Endothelial cell (in vitro differentiated cells): ENCODE data around the gene PDZRN4. TPM values are rescaled to one million over a fixed set of nuclear protein-coding genes. Genes with fewer than 3 reads are reported as not detected.

Experiments
- DNase-seq: peaks from one replicate; pipeline ENCODE4 v3.0.0; 2021; ENCODE audit warnings: low spot score
- H3K27ac Mint-ChIP-seq: one replicate; pipeline ENCODE4 v1.8.0; 2021; ENCODE audit warnings: mixed read lengths, inconsistent platforms; ENCODE audit not compliant: unreplicated experiment
- H3K27me3 Mint-ChIP-seq: one replicate; pipeline ENCODE4 v1.8.0; 2021; ENCODE audit warnings: mild to moderate bottlenecking, moderate library complexity, mixed read lengths, inconsistent platforms; ENCODE audit not compliant: unreplicated experiment
- H3K36me3 Mint-ChIP-seq: one replicate; pipeline ENCODE4 v1.8.0; 2021; ENCODE audit warnings: mild to moderate bottlenecking, low read depth, mixed read lengths, inconsistent platforms; ENCODE audit not compliant: unreplicated experiment
- H3K4me1 Mint-ChIP-seq: one replicate; pipeline ENCODE4 v1.8.0; 2021; ENCODE audit warnings: mild to moderate bottlenecking, mixed read lengths, inconsistent platforms; ENCODE audit not compliant: unreplicated experiment
- H3K4me3 Mint-ChIP-seq: one replicate; pipeline ENCODE4 v1.8.0; 2021; ENCODE audit warnings: mild to moderate bottlenecking, mixed read lengths, inconsistent platforms; ENCODE audit not compliant: unreplicated experiment
- H3K9me3 Mint-ChIP-seq: one replicate; pipeline ENCODE4 v1.8.0; 2021; ENCODE audit warnings: mixed read lengths, inconsistent platforms; ENCODE audit not compliant: unreplicated experiment
- total RNA-seq: library from RNA; stranded (reverse); fragmentation: NEBNext Ultra II Directional; extraction: Animal tissue kit (Norgen Biotek cat#: 25700); gene quantifications from one replicate; pipeline ENCODE4 v1.2.1, GENCODE V29; 2021; ENCODE audit not compliant: unreplicated experiment
- TF ChIP-seq, protein P1 (sequence below): fragments of 200-600 bp; sonication (generic); IDR thresholded peaks from one replicate; pipeline ENCODE4 v1.5.0; 2021; ENCODE audit warnings: antibody characterized with exemption; ENCODE audit not compliant: unreplicated experiment

Gene PDZRN4
- total RNA-seq, 1 donor from 2014 or later: not detected

DNA sequence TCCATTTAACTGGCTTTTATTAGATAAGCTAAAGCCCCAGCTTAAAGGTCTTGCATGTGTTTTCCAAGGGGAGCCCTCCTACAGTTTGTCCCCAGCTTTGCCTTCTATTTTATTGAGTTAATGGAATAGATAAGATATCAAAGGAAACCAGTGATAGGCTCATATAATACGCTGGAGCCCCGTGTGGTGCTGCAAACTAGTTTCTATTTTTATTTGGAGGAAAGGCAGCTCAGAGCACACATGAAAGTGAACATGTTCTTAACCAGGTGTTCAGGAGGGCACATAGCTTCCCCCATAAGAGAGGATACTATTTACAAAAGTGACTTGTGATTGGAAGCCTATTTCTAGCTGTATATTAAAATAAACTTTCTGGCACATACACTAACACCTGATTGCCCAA lies 251.7 kb downstream of the PDZRN4 start:
- Mint-ChIP-seq H3K27ac (no peak overlapping the region), H3K4me1 (peaks cover 4% of the 10 kb centered on the region), H3K27me3 (no peaks in the 10 kb centered on the region), H3K9me3 (no peaks in the 10 kb centered on the region), H3K4me3 (no peak overlapping the region), H3K36me3 (no peaks in the 10 kb centered on the region)
- TF ChIP-seq, protein P1, sequence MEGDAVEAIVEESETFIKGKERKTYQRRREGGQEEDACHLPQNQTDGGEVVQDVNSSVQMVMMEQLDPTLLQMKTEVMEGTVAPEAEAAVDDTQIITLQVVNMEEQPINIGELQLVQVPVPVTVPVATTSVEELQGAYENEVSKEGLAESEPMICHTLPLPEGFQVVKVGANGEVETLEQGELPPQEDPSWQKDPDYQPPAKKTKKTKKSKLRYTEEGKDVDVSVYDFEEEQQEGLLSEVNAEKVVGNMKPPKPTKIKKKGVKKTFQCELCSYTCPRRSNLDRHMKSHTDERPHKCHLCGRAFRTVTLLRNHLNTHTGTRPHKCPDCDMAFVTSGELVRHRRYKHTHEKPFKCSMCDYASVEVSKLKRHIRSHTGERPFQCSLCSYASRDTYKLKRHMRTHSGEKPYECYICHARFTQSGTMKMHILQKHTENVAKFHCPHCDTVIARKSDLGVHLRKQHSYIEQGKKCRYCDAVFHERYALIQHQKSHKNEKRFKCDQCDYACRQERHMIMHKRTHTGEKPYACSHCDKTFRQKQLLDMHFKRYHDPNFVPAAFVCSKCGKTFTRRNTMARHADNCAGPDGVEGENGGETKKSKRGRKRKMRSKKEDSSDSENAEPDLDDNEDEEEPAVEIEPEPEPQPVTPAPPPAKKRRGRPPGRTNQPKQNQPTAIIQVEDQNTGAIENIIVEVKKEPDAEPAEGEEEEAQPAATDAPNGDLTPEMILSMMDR: no peak
- no peak for DNase-seq

DNA sequence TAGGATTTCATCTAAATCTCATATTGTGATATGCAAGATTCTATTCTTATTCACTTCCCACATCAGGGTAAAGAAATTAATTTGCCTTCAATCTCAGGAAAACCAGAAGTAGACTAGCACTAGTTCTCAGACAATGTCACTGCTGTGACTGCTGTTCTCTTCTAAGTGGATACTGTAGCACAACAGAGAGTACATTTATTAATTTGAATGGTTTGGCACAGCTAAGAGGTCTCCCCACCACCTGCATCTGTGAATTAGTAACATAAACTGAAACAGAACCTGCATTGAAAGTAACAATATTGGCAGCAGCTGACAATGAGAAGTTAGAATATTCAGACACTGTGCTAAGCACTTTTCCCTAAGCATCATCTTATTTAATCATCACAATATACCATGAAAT lies 253.1 kb downstream of the PDZRN4 start:
- peaks cover 4% of the 10 kb centered on the region for H3K4me1 Mint-ChIP-seq
- no peaks in the 10 kb centered on the region for H3K9me3 Mint-ChIP-seq
- H3K27me3 Mint-ChIP-seq: no peaks in the 10 kb centered on the region
- no peaks in the 10 kb centered on the region for H3K36me3 Mint-ChIP-seq
- DNase-seq: no peak
- TF ChIP-seq, protein P1: no peak
- no peak overlapping the region for H3K27ac Mint-ChIP-seq
- no peak overlapping the region for H3K4me3 Mint-ChIP-seq

DNA sequence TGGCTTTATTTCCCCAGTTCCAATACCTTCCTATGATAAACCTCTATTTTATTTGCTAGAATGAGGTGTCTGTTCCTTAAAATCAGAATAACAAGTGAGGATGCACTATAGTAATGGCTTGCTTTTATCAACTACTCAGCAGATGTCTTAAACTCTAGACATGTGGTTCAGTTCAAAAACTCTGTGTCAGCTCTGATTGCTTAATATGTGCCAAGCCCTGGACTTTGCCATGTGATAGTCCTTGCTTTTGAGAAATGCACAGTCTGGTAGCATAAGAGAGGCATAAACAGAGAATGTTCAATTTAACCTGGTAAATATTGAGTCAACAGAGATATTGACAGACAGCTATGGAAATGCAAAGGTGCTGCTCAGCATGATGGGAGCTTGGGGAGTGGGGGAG lies 254.8 kb downstream of the PDZRN4 start:
- H3K36me3 Mint-ChIP-seq: no peaks in the 10 kb centered on the region
- H3K27me3 Mint-ChIP-seq: no peaks in the 10 kb centered on the region
- no peak overlapping the region for H3K27ac Mint-ChIP-seq
- DNase-seq: no peak
- H3K4me3 Mint-ChIP-seq: no peak overlapping the region
- no peaks in the 10 kb centered on the region for H3K9me3 Mint-ChIP-seq
- peaks cover 4% of the 10 kb centered on the region for H3K4me1 Mint-ChIP-seq
- TF ChIP-seq, protein P1: no peak

DNA sequence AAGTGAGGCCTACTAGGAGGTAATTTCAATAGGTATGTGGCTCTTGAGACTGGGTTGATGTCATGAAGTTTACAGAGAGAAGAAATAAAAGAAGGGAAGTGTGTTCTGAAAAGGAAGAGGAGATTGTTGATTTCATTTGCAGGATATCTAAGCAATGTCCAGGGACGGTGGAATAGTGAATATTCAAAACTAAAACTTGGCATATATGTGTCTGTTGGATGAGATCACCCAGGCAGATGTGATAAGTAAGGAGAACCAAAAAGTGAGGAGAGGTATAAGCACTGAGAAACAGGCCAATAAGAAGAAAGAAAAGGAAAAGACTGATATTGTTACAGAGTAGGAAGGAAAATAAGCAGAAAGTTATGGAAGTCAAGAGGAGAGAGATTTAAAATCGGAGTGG lies 255.6 kb downstream of the PDZRN4 start:
- Mint-ChIP-seq H3K36me3 (no peaks in the 10 kb centered on the region), H3K4me3 (no peak overlapping the region), H3K27ac (no peak overlapping the region), H3K9me3 (no peaks in the 10 kb centered on the region), H3K27me3 (no peaks in the 10 kb centered on the region), H3K4me1 (peaks cover 4% of the 10 kb centered on the region)
- TF ChIP-seq, protein P1: no peak
- no peak for DNase-seq

DNA sequence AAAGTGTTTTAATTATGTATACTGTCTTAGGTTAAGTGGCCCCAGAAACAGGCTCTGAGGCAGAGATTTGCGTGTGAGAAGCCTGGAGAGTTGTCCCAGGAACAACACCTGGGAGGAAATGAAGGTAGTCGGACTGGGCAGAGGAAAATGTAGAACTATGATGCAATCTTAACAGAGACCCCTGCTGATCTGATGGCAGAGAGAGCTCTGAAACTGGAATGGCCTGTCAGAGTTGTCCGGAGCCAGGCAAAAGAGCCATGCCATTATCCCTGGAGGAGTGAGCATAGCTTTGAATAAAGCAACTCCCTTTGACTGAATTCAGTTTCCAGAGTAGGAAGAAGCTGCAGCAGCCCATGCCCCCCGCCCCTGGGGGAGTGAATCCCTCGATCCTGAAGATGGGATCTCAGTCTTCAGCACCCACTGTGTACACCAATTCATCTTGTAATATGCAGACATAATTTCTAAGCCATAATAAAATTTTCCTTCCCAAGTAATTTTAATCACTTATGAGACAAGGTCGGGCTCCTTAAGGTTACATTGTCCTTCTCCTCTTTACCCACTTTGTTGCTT lies 264.8 kb downstream of the PDZRN4 start:
- TF ChIP-seq, protein P1: no peak
- no peaks in the 10 kb centered on the region for H3K9me3 Mint-ChIP-seq
- no peak for DNase-seq
- no peaks in the 10 kb centered on the region for H3K27me3 Mint-ChIP-seq
- no peaks in the 10 kb centered on the region for H3K4me1 Mint-ChIP-seq
- no peak overlapping the region for H3K4me3 Mint-ChIP-seq
- no peaks in the 10 kb centered on the region for H3K36me3 Mint-ChIP-seq
- H3K27ac Mint-ChIP-seq: no peak overlapping the region
